ENCODE measurements around the gene PAX5.

PAX5 gene

DNA sequence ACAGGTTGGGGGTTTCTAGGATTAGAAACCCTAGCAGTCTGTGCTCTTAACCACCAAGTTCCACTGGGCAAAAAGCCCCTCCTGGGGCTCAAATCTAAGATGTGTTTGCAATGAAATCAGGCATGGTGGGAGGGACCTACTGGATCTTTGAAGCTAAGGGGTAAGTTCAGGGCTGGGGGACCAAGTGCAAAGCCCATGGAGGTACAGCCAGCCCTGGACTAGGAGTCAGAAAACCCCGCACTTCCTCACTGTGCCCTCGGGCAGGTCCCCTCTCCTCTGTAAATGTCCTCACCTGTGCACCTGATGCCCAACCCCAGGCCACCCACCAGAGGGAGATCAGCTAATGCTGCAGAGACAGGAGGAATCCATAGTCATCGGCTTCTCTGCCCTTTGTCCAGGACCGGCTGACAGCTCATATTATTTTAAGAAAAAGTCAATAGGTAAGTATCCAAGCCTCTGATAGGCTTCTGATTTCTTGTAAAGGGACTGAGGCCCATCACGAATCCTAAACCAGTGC lies 138.3 kb downstream of the PAX5 start:
- Histone ChIP-seq H3K9me3 (ENCODE audit: control insufficient read depth, insufficient read depth, low read depth, low read length) (no peaks in the 10 kb centered on the region), H3K4me3 (ENCODE audit: low read depth, low read length) (no peak overlapping the region), H3K36me3 (ENCODE audit: control insufficient read depth in 2 of 2, insufficient read depth in 1 of 2, low read length in 2 of 2) (no peaks in the 10 kb centered on the region), H3K27ac (ENCODE audit: extremely low read depth, low read depth, low read length) (no peak overlapping the region), H3K4me1 (ENCODE audit: control insufficient read depth, insufficient read depth, low read length) (no peaks in the 10 kb centered on the region; the same call in 1 of the 2 replicates)
- CTCF ChIA-PET: interaction anchor here (0.6 to 2.1 kb wide), 5 partner anchors 9 to 101 kb away, joined by 3 to 13 read pairs (median 5); no protein-coding TSS in a partner anchor
- POLR2A ChIA-PET: interaction anchor here (0.5 kb wide), 1 partner anchor 520 kb away, joined by 4 read pairs; no protein-coding TSS in a partner anchor
- TF ChIP-seq ZNF202 (tag by site-specific recombination; IDR thresholded peaks at IDR 0.05; ENCODE audit: borderline replicate concordance) (no peak), ZBTB48 (tag by site-specific recombination; IDR thresholded peaks at IDR 0.05) (no peak), KLF10 (tag by site-specific recombination; IDR thresholded peaks at IDR 0.05) (no peak), ZSCAN23 (tag by site-specific recombination; IDR thresholded peaks at IDR 0.05) (no peak), PRDM1 (tag by site-specific recombination; IDR thresholded peaks at IDR 0.05) (no peak), ZNF830 (tag by site-specific recombination; IDR thresholded peaks at IDR 0.05; ENCODE audit: low read depth) (no peak), ZNF354C (tag by site-specific recombination; IDR thresholded peaks at IDR 0.05; ENCODE audit: borderline replicate concordance, low read depth) (no peak), ZNF211 (tag by site-specific recombination; IDR thresholded peaks at IDR 0.05; ENCODE audit: low read depth) (no peak), ZNF394 (tag by site-specific recombination; IDR thresholded peaks at IDR 0.05; ENCODE audit: borderline replicate concordance) (no peak), ZNF626 (tag by site-specific recombination; IDR thresholded peaks at IDR 0.05) (no peak), ZNF623 (tag by site-specific recombination; IDR thresholded peaks at IDR 0.05) (no peak), ZNF624 (tag by site-specific recombination; IDR thresholded peaks at IDR 0.05) (no peak), ZNF138 (tag by site-specific recombination; IDR thresholded peaks at IDR 0.05; ENCODE audit: borderline replicate concordance) (no peak), SP3 (tag by site-specific recombination; IDR thresholded peaks at IDR 0.05) (no peak), SCRT2 (tag by site-specific recombination; IDR thresholded peaks at IDR 0.05) (no peak)
- TF ChIP-seq, protein P1, sequence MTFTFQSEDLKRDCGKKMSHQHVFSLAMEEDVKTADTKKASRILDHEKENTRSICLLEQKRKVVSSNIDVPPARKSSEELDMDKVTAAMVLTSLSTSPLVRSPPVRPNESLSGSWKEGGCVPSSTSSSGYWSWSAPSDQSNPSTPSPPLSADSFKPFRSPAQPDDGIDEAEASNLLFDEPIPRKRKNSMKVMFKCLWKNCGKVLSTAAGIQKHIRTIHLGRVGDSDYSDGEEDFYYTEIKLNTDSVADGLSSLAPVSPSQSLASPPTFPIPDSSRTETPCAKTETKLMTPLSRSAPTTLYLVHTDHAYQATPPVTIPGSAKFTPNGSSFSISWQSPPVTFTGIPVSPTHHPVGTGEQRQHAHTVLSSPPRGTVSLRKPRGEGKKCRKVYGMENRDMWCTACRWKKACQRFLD (tag by site-specific recombination; IDR thresholded peaks at IDR 0.05): no peak
- TF ChIP-seq, protein P2, sequence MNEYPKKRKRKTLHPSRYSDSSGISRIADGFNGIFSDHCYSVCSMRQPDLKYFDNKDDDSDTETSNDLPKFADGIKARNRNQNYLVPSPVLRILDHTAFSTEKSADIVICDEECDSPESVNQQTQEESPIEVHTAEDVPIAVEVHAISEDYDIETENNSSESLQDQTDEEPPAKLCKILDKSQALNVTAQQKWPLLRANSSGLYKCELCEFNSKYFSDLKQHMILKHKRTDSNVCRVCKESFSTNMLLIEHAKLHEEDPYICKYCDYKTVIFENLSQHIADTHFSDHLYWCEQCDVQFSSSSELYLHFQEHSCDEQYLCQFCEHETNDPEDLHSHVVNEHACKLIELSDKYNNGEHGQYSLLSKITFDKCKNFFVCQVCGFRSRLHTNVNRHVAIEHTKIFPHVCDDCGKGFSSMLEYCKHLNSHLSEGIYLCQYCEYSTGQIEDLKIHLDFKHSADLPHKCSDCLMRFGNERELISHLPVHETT (tag by site-specific recombination; IDR thresholded peaks at IDR 0.05): no peak
- TF ChIP-seq, protein P3, sequence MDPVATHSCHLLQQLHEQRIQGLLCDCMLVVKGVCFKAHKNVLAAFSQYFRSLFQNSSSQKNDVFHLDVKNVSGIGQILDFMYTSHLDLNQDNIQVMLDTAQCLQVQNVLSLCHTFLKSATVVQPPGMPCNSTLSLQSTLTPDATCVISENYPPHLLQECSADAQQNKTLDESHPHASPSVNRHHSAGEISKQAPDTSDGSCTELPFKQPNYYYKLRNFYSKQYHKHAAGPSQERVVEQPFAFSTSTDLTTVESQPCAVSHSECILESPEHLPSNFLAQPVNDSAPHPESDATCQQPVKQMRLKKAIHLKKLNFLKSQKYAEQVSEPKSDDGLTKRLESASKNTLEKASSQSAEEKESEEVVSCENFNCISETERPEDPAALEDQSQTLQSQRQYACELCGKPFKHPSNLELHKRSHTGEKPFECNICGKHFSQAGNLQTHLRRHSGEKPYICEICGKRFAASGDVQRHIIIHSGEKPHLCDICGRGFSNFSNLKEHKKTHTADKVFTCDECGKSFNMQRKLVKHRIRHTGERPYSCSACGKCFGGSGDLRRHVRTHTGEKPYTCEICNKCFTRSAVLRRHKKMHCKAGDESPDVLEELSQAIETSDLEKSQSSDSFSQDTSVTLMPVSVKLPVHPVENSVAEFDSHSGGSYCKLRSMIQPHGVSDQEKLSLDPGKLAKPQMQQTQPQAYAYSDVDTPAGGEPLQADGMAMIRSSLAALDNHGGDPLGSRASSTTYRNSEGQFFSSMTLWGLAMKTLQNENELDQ (tag by site-specific recombination; IDR thresholded peaks at IDR 0.05; ENCODE audit: low read depth): no peak

DNA sequence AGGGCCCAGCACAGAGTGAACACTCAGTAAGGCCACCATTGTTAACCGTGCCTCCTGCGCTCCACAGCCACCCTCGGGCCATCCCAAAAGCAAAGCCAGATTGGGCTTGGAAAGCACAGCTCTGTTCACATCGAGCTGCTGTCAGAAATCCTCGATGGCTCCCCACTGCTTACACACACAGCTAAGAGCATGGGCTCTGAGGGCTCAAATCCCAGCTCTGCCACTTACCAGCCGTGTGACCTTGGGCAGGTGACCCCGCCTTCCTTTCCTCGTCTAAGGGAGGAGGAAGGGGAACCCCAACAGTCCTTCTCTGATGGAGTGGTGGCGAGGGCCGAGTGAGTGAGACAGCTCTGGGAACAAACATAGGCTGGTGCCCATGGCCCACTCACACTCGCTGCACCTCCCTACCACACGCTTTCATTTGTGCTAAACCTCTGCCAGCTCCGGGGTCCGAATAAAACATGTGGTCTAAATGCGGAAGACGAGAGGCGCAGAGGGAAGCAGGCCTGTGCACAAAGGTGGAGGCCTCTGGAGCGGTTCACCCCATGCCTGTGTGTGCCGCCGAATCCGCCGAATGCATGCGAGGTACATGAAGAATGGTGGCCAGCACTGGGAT lies 139.3 kb downstream of the PAX5 start:
- no peak overlapping the region for H3K27ac ChIP-seq (ENCODE audit: extremely low read depth, low read depth, low read length)
- no peaks in the 10 kb centered on the region; the same call in 1 of the 2 replicates for H3K4me1 ChIP-seq (ENCODE audit: control insufficient read depth, insufficient read depth, low read length)
- 0 out of 2 replicates have a peak, but pooled peaks have one; percentile 16 for TF ChIP-seq ZNF16 (tag by site-specific recombination; IDR thresholded peaks at IDR 0.05; ENCODE audit: low read depth)
- no peak for TF ChIP-seq ZEB2 (tag by site-specific recombination; IDR thresholded peaks at IDR 0.05)
- TF ChIP-seq, protein P4, sequence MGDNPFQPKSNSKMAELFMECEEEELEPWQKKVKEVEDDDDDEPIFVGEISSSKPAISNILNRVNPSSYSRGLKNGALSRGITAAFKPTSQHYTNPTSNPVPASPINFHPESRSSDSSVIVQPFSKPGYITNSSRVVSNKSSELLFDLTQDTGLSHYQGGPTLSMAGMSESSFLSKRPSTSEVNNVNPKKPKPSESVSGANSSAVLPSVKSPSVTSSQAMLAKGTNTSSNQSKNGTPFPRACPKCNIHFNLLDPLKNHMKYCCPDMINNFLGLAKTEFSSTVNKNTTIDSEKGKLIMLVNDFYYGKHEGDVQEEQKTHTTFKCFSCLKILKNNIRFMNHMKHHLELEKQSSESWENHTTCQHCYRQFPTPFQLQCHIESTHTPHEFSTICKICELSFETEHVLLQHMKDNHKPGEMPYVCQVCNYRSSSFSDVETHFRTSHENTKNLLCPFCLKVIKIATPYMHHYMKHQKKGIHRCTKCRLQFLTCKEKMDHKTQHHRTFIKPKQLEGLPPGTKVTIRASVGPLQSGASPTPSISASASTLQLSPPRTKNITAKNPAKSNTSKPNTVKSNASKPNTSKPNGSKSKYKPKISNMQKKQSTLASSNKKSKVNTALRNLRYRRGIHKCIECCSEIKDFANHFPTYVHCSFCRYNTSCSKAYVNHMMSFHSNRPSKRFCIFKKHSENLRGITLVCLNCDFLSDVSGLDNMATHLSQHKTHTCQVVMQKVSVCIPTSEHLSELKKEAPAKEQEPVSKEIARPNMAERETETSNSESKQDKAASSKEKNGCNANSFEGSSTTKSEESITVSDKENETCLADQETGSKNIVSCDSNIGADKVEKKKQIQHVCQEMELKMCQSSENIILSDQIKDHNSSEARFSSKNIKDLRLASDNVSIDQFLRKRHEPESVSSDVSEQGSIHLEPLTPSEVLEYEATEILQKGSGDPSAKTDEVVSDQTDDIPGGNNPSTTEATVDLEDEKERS (tag by site-specific recombination; IDR thresholded peaks at IDR 0.05): no peak
- CTCF ChIA-PET: interaction anchor here (0.7 kb wide), 1 partner anchor 26 kb away, joined by 3 read pairs; no protein-coding TSS in a partner anchor
- no peaks in the 10 kb centered on the region for H3K36me3 ChIP-seq (ENCODE audit: control insufficient read depth in 2 of 2, insufficient read depth in 1 of 2, low read length in 2 of 2)
- H3K9me3 ChIP-seq (ENCODE audit: control insufficient read depth, insufficient read depth, low read depth, low read length): no peaks in the 10 kb centered on the region
- POLR2A ChIA-PET: no interaction called here
- H3K4me3 ChIP-seq (ENCODE audit: low read depth, low read length): no peak overlapping the region

Measured in HEK293 (cell line).